ENCODE results near the gene KCTD3.

Gene KCTD3

DNA sequence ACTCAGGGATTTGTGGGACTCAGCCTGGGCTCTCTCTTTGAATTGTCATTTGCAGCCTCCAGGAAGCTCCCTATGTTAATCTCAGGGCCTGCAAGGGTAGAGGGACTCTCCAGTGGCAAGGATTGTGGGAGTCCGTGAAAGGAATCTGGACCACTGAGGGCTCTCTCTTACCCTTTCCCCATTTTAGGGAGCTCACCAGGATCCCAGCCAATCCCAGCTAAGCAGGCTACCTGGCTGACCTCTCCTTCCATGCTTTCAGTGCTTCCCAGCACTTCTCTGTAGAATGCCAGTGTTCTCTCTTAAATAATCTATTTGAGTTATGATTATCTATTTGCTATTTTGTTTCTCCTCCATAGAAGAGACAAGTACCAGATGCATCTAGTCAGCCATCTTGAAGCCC lies 9.6 kb upstream of the KCTD3 start:
- DNase-seq: no peak

DNA sequence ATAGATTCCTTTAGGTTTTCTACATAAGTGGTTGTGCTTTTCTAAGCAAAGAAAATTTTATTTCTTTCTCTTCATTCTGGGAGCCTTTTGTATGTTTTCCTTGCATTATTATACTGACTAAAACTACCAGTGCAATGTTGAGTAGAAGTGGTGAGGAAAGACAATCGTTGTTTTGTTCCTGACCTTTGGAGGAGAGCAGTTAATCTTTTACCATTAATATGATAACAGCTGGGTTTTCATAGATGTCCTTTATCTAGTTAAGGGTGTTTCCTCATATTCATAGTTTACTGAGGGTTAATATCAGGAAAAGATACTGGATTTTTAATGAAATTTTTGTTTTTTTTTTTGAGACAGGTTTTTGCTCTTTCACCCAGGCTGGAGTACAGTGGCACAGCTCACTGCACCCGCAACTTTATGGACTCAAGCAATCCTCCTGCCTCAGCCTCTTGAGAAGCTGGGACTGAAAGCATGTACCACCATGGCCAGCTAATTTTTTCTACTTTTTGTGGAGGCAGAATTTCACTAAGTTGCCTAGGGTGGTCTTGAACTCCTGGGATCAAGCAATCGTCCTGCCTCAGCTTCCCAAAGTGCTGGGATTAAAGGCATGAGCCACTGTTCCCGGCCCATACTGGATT lies 9.0 kb upstream of the KCTD3 start:
- DNase-seq: no peak

DNA sequence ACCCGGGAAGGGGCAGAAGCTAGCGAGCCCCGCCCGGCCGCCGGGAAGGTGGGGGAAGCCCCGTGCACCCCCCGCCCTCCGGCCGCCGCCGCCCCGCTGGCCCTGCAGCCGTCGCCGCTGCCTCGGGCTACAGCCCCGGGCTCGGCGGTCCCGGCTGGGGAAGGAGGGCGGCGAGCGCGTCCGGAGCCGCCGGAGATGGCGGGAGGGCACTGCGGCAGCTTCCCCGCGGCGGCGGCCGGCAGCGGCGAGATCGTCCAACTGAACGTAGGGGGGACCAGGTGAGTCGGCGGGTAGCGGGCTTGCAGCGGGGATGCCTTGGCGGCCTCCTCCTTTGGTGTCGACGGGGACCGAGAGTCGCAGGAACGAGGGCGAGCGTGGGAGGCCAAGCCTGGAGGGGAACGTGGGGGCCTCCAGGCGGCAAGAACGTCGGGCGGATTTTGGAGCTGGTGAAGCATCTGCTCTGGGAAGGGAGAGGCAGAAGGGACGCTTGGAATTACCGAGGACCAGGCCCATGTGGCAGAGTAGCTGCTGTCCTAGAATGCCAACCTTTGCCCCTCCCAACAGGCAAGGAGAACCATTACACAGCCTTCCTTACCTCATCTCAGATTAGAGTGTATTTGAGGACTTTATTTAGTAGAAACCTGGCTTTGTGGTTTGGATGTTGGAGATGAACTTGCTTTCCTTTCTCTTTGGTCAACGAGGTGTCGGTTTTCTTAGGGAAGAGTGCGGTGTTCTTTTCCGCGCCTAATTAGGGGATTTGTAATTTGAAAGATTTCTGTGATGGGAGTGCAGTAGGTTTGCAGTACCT lies 591 bp downstream of the KCTD3 start:
- peak; percentile 61 for DNase-seq

DNA sequence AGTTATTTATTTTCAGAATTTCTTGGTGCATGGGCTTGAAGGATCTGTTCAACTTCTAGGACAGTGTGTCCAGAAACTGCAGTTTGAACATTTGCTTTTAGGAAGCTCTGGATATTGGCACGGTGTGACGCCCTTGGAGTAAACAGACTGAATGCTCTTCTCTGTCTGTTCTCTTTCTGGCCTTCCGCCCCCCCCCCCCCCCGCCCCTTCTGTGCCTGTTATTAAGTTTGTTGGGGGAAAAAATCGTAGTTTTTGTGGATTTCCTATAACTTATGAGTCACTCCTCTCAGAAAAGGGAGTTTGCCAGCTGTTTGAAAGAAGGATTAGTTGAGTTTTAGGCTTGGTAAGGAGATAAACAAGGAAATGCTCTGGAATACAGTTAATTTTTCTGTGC lies 1.2 kb downstream of the KCTD3 start:
- DNase-seq: peak; percentile 32

DNA sequence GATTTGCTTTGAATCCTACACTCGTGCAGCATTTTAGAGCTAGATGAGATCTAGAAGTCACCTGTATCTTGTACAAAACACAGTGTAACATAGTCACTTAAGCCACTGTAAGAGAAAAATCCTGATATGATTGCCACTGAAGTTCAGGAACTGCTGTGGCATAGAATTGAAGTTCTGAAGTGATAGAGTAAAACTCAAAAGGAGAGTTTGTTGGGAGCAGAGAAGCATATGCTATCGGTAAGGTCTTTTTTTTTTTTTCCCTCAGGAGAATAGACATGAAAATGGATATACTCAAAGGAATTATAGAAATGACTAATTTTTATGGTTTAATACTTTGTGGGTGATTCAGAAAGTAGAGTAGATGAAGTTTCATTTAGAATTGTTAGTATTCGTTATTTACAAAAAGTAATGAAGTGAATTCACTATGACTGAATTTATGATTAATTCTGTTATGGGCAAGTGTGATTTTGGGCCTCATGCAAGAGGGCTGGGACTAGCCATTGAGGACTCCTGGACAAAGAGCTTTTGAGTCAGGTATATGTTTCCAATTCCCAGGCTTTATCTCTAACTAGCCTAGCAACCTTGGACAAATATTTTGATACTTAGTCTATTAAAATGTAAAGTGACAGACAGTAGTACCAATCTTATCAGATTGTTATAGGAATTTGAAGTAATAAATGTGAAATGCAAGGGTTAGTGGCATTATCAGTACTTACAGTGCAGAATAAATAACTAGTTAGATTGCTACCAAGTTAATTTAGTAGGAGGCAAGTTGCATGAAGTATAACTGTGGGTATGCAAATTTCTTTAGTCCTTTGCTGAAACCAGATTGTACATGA lies 3.1 kb downstream of the KCTD3 start:
- peak; percentile 34 for DNase-seq

DNA sequence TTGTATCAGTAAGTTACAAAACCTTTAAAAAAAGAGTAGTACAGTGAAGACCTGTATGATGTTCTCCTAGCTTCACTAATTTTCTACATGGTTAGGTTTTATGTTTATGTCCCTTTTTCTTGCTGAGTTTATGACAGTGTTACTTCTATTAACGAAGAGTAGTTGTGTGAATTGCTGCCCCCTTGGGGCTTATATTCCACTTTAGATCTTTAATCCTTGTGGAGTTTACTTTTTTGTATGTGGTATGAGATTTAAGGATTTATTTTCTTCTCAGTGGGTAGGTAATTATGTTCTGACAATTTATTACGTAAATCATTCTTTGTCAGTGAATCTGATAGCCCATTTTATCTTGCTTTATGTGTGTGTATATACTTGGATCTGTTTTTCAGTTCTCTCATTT lies 14.8 kb downstream of the KCTD3 start:
- no peak for DNase-seq

DNA sequence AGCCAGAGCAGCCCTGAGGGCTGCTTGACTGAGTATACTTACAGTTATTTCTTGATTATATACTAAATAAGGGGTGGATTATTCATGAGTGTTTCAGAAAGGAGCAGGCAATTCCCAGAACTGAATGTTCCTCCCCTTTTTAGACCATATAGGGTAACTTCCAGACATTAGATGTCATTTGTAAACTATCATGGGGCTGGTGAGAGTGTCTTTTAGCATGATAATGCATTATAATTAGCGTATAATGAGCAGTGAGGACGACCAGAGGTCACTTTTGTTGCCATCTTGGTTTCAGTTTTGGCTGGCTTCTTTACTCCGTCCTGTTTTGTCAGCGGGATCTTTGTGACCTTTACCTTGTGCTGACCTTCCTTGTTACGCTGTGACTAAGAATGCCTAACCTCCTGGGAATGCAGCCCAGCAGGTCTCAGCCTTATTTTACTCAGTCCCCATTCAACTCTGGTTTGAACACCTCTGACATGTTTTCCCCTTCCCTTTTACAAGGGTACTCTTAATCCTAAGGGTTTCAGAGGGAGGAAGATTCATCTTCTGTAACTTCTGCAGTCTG lies 16.2 kb downstream of the KCTD3 start:
- no peak for DNase-seq

DNA sequence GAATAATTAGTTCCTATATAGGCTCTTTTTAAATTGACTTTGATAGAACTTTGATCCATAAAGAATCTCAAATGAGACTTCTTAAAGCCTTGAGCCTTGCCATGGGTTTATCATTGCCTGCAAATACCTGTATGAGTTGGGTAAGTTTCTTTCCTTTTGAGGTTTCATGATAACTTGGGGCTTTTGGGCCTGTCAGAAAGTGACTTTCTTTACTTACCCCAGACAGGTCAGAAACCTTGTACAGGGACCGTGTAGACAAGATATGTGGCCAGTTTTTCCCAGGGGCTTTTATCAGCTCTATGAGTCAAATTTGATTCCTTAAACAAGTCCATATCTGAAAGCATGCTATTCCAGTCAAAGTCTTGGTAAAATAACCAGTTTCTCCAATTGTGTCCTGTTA lies 17.3 kb downstream of the KCTD3 start:
- no peak for DNase-seq

DNA sequence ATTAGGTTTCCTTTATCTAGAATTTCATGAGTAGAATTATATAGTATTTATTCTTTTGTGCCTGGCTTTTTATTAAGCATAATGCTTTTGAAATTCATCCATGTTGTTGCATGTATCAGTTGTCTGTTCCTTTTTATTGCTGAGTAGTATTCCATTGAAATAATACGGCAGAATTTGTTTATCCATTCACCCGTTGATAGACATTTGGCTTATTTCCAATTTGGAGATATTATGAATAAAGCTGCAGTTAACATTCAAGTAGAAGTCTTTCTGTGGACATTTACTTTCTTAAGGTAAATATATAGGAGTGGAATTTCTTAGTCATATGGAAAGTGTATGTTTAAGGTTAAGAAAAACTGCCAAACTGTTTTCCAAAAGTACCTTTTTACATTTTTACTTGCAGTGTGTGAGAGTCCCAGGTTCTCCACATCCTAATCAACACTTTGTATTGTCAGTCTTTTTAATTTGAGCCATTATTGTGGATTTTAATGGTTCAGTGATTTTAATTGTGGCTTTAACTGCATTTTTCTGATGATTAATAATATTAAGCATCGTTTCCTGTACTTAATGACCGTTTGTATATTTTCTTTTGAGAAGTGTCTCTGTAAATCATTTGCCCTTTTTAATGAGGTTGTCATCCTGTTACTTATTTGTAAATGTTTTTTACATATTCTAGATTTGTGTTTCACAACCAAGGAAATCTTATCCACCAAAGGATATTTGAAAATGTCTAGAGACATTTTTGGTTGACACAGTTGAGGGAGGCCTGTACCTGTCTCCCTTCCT lies 22.7 kb downstream of the KCTD3 start:
- no peak for DNase-seq

DNA sequence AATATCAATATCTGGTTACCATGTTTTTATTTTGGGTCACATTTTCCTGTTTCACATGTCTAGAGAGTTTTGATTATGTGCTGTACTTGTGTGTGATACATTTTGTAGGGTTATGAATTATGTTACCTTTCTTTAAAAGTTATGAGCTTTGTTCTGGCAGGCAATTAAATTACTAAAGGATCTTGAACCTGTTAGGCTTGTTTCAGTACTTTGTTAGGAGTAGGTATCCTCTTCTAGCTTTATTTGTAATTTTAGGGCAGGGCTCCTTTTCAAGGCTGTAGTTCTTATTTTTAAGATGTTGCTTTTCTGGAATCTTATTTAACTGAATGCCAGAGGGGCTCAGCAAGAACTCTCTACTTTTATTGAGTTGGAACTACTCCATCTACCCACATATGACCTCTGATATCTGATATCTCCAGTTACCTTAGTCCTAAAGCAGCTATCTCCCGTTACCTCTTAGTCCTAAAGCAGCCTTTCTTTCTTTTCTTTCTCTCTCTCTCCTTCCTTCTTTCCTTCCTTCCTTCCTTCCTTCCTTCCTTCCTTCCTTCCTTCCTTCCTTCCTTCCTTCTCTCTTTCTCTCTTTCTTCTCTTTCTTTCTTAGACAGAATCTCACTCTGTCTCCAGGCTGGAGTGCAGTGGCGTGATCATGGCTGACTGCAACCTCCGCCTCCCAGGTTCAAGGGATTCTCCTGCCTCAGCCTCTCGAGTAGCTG lies 23.8 kb downstream of the KCTD3 start:
- no peak for DNase-seq

DNA sequence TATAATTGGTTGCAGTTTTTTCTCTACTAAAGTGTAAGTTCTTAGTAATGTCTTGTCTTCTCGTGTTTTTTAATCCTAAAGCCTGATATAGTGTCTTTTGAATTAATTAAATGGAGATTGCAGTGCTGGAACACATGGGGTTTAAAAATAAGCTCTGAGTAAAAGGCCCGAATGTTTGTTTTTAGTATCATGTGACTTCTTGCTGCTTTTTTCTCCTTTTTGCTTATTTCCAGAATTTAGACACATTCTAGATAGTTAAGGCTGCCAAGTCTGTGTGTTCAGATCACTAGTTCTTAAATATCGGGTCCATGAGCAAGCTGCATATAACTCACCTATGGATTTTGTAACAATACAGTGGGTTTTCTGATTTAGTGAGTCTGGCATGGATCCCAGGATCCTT lies 27.5 kb downstream of the KCTD3 start:
- no peak for DNase-seq

DNA sequence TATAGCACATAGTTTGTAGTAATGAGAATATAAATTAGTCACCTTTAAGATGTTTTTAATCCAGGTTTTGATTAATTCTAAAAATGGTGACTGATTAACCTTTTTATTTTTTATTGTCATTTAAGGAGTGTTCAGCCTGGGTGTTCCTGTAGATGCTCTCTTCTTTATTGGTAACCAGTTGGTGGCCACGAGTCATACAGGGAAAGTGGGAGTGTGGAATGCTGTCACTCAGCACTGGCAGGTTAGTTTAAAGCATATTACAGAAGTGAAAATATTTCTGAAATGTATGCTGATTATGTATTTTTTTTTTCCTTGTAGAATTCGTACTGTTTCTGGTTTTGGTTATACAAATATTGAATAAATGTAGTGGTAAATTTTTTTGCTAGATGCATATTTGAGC lies 28.1 kb downstream of the KCTD3 start:
- DNase-seq: no peak

DNA sequence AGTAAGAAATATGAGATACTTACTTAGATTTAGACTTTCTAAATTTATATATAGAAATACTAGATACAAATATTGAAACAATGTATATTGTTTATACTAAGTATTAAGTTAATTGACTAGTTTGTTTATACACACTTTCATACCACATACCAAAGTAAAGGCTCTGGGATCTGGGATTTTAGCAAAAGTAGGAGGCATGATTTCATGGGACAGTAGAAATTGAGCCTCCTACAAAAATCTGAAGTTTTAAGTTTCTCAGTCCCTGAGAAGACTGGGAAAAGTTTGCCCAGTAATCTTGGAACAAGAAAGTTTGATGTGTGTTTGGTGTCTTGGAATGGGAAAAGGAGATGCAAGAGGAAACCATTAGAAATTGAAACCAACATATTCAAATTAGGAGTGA lies 30.9 kb downstream of the KCTD3 start:
- no peak for DNase-seq

DNA sequence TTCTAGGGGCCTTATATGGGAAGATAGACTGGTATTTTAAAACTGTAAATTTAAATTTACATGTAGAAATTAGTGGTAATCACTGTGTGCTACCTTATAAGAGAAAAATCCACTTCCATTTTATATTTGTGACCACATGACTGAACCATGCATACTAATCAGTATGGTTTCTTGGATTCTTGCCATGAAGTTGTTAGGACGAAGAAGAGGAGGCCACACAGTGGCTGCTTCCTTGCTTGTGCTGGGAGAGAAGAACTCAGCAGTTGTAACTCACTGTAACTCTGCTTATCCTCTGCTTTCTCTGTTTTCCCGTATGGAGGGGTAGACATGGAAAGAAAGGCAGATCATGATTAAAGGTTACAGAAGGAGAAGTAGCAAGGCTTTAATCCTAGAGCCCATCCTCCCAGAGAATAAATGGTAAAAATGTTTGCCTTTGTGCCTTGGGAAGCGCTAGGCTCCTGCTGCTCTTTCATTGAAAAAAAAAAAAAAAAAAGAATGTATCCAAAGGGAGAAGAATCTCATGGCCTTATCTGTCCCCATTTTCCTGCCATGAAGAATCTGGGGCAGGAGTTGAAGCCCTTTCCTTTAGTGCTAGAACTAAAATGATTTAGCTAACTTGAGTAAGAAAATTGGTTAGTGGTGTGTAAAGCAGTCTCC lies 32.4 kb downstream of the KCTD3 start:
- DNase-seq: no peak

DNA sequence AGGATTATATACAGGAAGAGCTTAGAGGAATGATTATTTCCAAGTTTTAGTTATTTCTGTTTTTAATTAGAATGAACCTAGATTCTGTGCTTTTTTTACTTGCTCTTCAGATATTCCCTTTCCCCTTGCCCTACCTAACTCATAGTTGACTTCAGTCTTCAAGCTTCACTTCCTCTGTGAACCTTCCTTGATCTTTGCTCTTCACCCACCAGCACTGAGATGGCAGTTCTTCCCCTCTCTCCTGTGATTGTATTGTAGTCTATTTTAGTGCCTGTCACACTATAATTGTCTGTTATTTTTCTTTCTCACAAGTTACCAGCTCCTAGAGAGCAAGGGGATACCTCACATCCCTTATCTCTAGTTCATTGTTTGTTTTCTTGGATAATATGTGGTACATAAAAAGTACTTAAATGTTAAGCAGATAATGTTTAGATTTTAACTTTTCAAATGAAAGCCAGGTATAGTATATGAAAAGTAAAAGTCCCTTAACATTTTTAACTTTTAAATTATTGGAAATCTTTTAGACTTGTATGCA lies 33.2 kb downstream of the KCTD3 start:
- no peak for DNase-seq

DNA sequence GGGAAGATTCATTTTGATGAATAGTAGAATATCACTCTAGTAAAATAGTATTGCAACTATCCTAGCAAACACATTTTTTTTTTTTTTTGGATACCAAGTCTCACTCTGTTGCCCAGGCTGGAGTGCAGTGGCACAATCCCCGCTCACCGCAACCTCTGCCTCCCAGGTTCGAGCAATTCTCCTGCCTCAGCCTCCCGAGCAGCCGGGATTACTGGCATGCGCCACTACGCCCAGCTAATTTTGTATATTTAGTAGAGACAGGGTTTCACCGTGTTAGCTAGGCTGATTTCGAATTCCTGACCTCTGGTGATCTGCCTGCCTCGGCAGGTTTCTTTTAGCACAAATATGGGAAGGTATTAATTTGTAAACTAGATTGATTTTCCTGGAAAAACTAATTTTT lies 33.8 kb downstream of the KCTD3 start:
- no peak for DNase-seq

DNA sequence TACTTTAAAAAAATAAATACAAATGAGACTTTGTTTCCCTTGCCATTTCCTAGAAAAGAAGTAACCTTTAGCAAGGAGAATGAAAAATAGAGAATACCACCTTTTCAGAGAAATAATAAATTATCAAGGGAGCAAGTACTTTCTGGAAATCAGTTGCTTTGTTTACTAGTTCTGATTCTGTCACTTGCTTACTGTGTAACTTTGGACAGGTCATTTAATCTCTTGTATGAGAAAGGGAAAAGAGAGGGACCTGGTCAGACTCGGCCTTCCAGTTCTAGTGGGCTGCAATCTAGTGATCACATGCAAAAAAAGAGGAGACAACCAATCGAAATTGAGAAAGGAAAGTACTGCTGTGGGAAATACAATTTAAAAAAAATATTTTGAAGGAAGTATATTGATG lies 34.2 kb downstream of the KCTD3 start:
- no peak for DNase-seq

DNA sequence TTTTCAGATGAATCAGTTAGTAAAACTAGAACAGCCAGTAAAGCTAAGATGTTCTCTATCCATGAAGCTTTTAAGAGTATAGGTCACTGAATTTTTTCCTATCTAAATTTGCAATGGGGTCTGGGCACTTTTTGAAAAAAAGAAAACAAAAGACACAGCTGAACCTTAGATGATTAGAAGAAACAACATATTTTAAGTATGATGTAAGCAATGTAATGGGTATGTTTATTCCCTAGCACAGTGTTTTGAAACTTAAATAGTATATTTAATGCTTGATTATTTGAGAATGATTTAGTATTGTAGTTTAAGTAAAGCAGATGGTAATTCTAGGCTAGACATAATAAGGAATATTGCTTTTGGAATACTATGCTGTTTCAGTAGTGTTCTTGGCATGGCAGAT lies 36.2 kb downstream of the KCTD3 start:
- no peak for DNase-seq

DNA sequence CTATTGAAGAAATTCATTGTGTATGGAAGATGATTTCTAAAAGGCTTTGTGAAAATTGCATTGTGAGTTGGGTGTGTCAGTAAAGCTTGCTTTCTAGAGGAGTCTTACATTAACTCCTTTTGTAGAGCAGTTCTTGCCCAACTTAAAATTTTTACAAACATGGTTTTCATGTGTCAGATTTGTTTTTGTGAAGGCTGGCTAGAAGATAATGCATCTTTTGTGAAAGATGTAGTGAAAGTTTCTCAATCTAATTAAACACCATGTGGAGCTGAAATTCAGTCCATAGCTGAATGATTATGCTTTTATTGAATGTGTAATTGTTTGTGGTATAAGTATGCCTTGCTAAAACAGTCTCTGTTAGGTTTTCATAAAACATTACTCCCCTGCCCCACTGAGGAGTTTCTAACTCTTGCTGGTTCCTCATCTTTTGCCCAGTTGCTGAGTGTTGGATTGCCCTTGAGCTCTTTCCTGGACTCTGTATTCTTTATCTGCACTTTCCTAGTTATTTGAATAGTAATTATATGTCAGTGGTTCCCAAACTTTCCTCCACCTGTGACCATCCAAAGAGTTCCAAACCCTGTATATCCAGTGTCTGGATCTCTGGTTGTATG lies 38.0 kb downstream of the KCTD3 start:
- no peak for DNase-seq

DNA sequence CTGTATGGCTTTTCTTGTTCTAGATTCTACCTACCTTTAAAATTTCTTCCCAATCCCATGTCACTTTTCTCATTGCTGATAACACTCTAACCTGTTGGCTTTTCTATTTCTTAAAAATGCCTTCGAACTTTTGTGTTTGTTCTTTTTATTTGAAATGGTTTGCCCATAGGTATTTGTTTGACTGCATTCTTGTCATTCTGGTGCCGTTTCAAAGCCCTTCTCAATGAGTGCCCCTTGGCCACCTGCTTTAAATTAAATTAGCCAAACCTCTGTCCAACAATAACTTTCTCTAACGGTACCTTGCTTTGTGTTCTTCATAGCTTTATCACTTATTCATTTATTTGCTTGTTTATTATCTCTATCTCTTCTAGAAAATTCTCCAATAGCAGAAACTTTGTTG lies 38.9 kb downstream of the KCTD3 start:
- no peak for DNase-seq

Data from NCI-H526 treated with DMSO at 0.1 percent for 48 hours (cell line).